Inflammatory macrophage (primary cell): ENCODE measurements around the gene STK24.
A peak's percentile ranks its signal among the peaks of the same experiment; 100 is the strongest.
"Not testable (repeated sequence)": the region's sequence is repeated elsewhere in the genome, so short reads cannot be mapped to it uniquely, and the experiment has no call there.

Experiments used
- DNase-seq, 2 donors: peaks; one replicate each; pipeline ENCODE4 v3.0.0-alpha.2; 2020 to 2022
- total RNA-seq, 18 experiments: gene quantifications; one replicate each; lab custom pipeline; 2026; ENCODE audit warnings: mixed read lengths in 6 of 18, inconsistent platforms in 2 of 18; lab: John Stamatoyannopoulos, UW

STK24 gene
- 95.8 to 193 (median 136) reads per million in 18 experiments for total RNA-seq

GRCh38 chr13:98576963-98577835 lies at the start of gene STK24:
Gene STK24, minus strand, starts transcription at chr13:98577107. Its CDS starts 321 bp downstream, at chr13:98576786.
- peak; percentile 67 to 84 for DNase-seq

GRCh38 chr13:98626298-98626935 lies 49.5 kb upstream of the STK24 start:
- DNase-seq = no peak

- not testable (repeated sequence) for DNase-seq
Observed at GRCh38 chr13:98624589-98624988, 47.7 kb upstream of the STK24 start.

- DNase-seq = no peak
Observed at GRCh38 chr13:98622931-98623331, 46.0 kb upstream of the STK24 start.

- DNase-seq = no peak
Observed at GRCh38 chr13:98619556-98619955, 42.6 kb upstream of the STK24 start.

GRCh38 chr13:98615595-98615994 lies 38.7 kb upstream of the STK24 start:
- not testable (repeated sequence) for DNase-seq

- no peak for DNase-seq
Observed at GRCh38 chr13:98613591-98613990, 36.7 kb upstream of the STK24 start.

GRCh38 chr13:98609756-98610155 lies 32.8 kb upstream of the STK24 start:
- DNase-seq = peak in 1 of 2 donors; percentile 35

- no peak for DNase-seq
Observed at GRCh38 chr13:98606296-98606695, 29.4 kb upstream of the STK24 start.

- DNase-seq = no peak
Observed at GRCh38 chr13:98599502-98600328, 22.8 kb upstream of the STK24 start.

GRCh38 chr13:98598043-98598442 lies 21.1 kb upstream of the STK24 start:
- no peak for DNase-seq

GRCh38 chr13:98595134-98595533 lies 18.2 kb upstream of the STK24 start:
- DNase-seq = peak; percentile 68 to 90

- DNase-seq = no peak
Observed at GRCh38 chr13:98592362-98592732, 15.4 kb upstream of the STK24 start.

GRCh38 chr13:98591721-98592361 lies 14.9 kb upstream of the STK24 start:
- no peak for DNase-seq

GRCh38 chr13:98590471-98590870 lies 13.6 kb upstream of the STK24 start:
- DNase-seq = not testable (repeated sequence)

GRCh38 chr13:98589516-98589915 lies 12.6 kb upstream of the STK24 start:
- not testable (repeated sequence) for DNase-seq

GRCh38 chr13:98586400-98587345 lies 9.8 kb upstream of the STK24 start:
- no peak for DNase-seq

- no peak for DNase-seq
Observed at GRCh38 chr13:98585946-98586345, 9.0 kb upstream of the STK24 start.

- no peak for DNase-seq
Observed at GRCh38 chr13:98585398-98585754, 8.5 kb upstream of the STK24 start.

GRCh38 chr13:98584668-98585397 lies 7.9 kb upstream of the STK24 start:
- DNase-seq = no peak

- DNase-seq = no peak
Observed at GRCh38 chr13:98582947-98583346, 6.0 kb upstream of the STK24 start.
